H9 (cell line): ENCODE results near the gene SNX18. TPM values are rescaled to one million over a fixed set of nuclear protein-coding genes. Genes with fewer than 3 reads are reported as not detected.

ENCODE experiments used
- DNase-seq: peaks from one replicate; pipeline ENCODE4 v3.0.0-alpha.2; 2017
- H2AFZ ChIP-seq: one replicate; pipeline ENCODE4 v1.6.1; 2013; ENCODE audit warnings: mild to moderate bottlenecking, low read length, control low read depth, moderate library complexity
- H2AK5ac ChIP-seq: 2 replicates; pipeline ENCODE4 v1.6.1; 2013; ENCODE audit warnings: low read length, control low read depth, mixed read lengths; ENCODE audit not compliant: insufficient read length
- H2BK120ac ChIP-seq: one replicate; pipeline ENCODE4 v1.6.1; 2013; ENCODE audit warnings: low read depth, mild to moderate bottlenecking, low read length, control low read depth, inconsistent platforms; ENCODE audit not compliant: poor library complexity, severe bottlenecking
- H2BK12ac ChIP-seq: 2 replicates; pipeline ENCODE4 v1.6.1; 2013; ENCODE audit warnings: low read length, control low read depth, mixed read lengths, low read depth; ENCODE audit not compliant: insufficient read length
- H2BK15ac ChIP-seq: 2 replicates; pipeline ENCODE4 v1.6.1; 2013; ENCODE audit warnings: low read depth, low read length, control low read depth
- H2BK20ac ChIP-seq: one replicate; pipeline ENCODE4 v1.6.1; 2013; ENCODE audit warnings: low read depth, mild to moderate bottlenecking, low read length, control low read depth, inconsistent platforms; ENCODE audit not compliant: poor library complexity, severe bottlenecking
- H2BK5ac ChIP-seq: 2 replicates; pipeline ENCODE4 v1.6.1; 2013; ENCODE audit warnings: low read length, control low read depth, mixed read lengths; ENCODE audit not compliant: insufficient read length
- H3K14ac ChIP-seq: 2 replicates; pipeline ENCODE4 v1.6.1; 2013; ENCODE audit warnings: low read length, control low read depth; ENCODE audit not compliant: insufficient read depth
- H3K18ac ChIP-seq: 2 replicates; pipeline ENCODE4 v1.6.1; 2013; ENCODE audit warnings: low read depth, mild to moderate bottlenecking, mixed read lengths, low read length, control low read depth; ENCODE audit not compliant: insufficient read length
- H3K23ac ChIP-seq: 2 replicates; pipeline ENCODE4 v1.6.1; 2013; ENCODE audit warnings: low read length, control low read depth, mixed read lengths, low read depth; ENCODE audit not compliant: insufficient read length
- H3K23me2 ChIP-seq: 2 replicates; pipeline ENCODE4 v1.6.1; 2013; ENCODE audit warnings: low read depth, mild to moderate bottlenecking, mixed read lengths, low read length, control low read depth; ENCODE audit not compliant: insufficient read length, poor library complexity, severe bottlenecking
- H3K27ac ChIP-seq: 2 replicates; pipeline ENCODE4 v1.5.1; 2013; ENCODE audit warnings: low read length, control low read depth, mixed read lengths, low read depth; ENCODE audit not compliant: insufficient read length
- H3K27me3 ChIP-seq: 2 replicates; pipeline ENCODE4 v1.6.1; 2013; ENCODE audit warnings: low read length, control low read depth, inconsistent platforms; ENCODE audit not compliant: insufficient read depth
- H3K4ac ChIP-seq: 2 replicates; pipeline ENCODE4 v1.6.1; 2013; ENCODE audit warnings: low read depth, mild to moderate bottlenecking, control low read depth, inconsistent platforms, low read length, moderate library complexity
- H3K4me1 ChIP-seq: 2 replicates; pipeline ENCODE4 v1.6.1; 2013; ENCODE audit warnings: low read length, control low read depth, inconsistent platforms; ENCODE audit not compliant: insufficient read depth
- H3K4me2 ChIP-seq: 2 replicates; pipeline ENCODE4 v1.6.1; 2013; ENCODE audit warnings: low read length, control low read depth, mixed read lengths; ENCODE audit not compliant: insufficient read length, insufficient read depth
- H3K56ac ChIP-seq: 2 replicates; pipeline ENCODE4 v1.6.1; 2013; ENCODE audit warnings: low read depth, mild to moderate bottlenecking, mixed read lengths, low read length, control low read depth; ENCODE audit not compliant: insufficient read length
- H3K79me1 ChIP-seq: 2 replicates; pipeline ENCODE4 v1.6.1; 2013; ENCODE audit warnings: low read depth, mild to moderate bottlenecking, moderate library complexity, low read length, control low read depth, inconsistent platforms; ENCODE audit not compliant: insufficient read depth, poor library complexity, severe bottlenecking
- H3K79me2 ChIP-seq: 2 replicates; pipeline ENCODE4 v1.6.1; 2013; ENCODE audit warnings: low read length, control low read depth, inconsistent platforms; ENCODE audit not compliant: insufficient read depth
- H3K9ac ChIP-seq: 2 replicates; pipeline ENCODE4 v1.6.1; 2013; ENCODE audit warnings: low read length, control low read depth, mixed read lengths; ENCODE audit not compliant: insufficient read length; ENCODE audit errors: extremely low read depth
- H3K9me3 ChIP-seq: one replicate; pipeline ENCODE4 v1.6.1; 2013; ENCODE audit warnings: low read depth, low read length, inconsistent platforms; ENCODE audit not compliant: control insufficient read depth
- H3T11ph ChIP-seq: one replicate; pipeline ENCODE4 v1.6.1; 2013; ENCODE audit warnings: mild to moderate bottlenecking, low read length, control low read depth, inconsistent platforms
- H4K20me1 ChIP-seq: one replicate; pipeline ENCODE4 v1.6.1; 2013; ENCODE audit not compliant: control insufficient read depth, insufficient read length, insufficient read depth
- H4K5ac ChIP-seq: 2 replicates; pipeline ENCODE4 v1.6.1; 2013; ENCODE audit warnings: low read depth, mild to moderate bottlenecking, mixed read lengths, low read length, control low read depth; ENCODE audit not compliant: insufficient read length
- H4K8ac ChIP-seq: replicated peaks from 2 replicates; pipeline ENCODE4 v1.6.1; 2013; ENCODE audit warnings: low read length, control low read depth, mixed read lengths, low read depth; ENCODE audit not compliant: insufficient read length
- H4K91ac ChIP-seq: 2 replicates; pipeline ENCODE4 v1.6.1; 2013; ENCODE audit warnings: low read depth, mild to moderate bottlenecking, moderate library complexity, mixed read lengths, low read length, control low read depth; ENCODE audit not compliant: insufficient read length
- H3K27ac Mint-ChIP-seq, 3 experiments: 2 replicates in 2 of 3; 3 replicates in 1 of 3; pipeline ENCODE4 v1.8.0; 2020 to 2021; ENCODE audit warnings: mixed read lengths in 3 of 3, mild to moderate bottlenecking in 1 of 3, moderate library complexity in 1 of 3
- H3K27me3 Mint-ChIP-seq: 2 replicates; pipeline ENCODE4 v1.8.0; 2021; ENCODE audit warnings: low read depth, mild to moderate bottlenecking, moderate library complexity, mixed read lengths
- H3K36me3 Mint-ChIP-seq, 3 experiments: 2 replicates in 2 of 3; 3 replicates in 1 of 3; pipeline ENCODE4 v1.8.0; 2020 to 2021; ENCODE audit warnings: low read depth in 3 of 3, mixed read lengths in 3 of 3; ENCODE audit not compliant: insufficient read depth in 1 of 3
- H3K4me1 Mint-ChIP-seq, 2 experiments: 2 replicates each; pipeline ENCODE4 v1.8.0; 2020; ENCODE audit warnings: mixed read lengths in 2 of 2
- H3K4me3 Mint-ChIP-seq, 2 experiments: 2 replicates in 1 of 2; 3 replicates in 1 of 2; pipeline ENCODE4 v1.8.0; 2020 to 2021; ENCODE audit warnings: mild to moderate bottlenecking in 2 of 2, mixed read lengths in 2 of 2, moderate library complexity in 1 of 2
- H3K9me3 Mint-ChIP-seq, 2 experiments: 2 replicates in 1 of 2; 3 replicates in 1 of 2; pipeline ENCODE4 v1.8.0; 2020; ENCODE audit warnings: mild to moderate bottlenecking in 2 of 2, mixed read lengths in 2 of 2, moderate library complexity in 1 of 2
- WGBS: extraction: QIAGEN DNeasy Blood & Tissue Kit; methylation state at CpG from one replicate; pipeline ENCODE4 v1.1.7; 2013; ENCODE audit warnings: missing lambda C conversion rate, low lambda C conversion rate, mixed read lengths; ENCODE audit not compliant: insufficient read length; ENCODE audit errors: extremely low coverage; 5-methylcytosine and 5-hydroxymethylcytosine counted together
- total RNA-seq: library from RNA; stranded (reverse); gene quantifications from 2 replicates; pipeline ENCODE4 v1.2.1, GENCODE V29; 2021
- TF ChIP-seq, protein P1 (sequence below): fragments of 200-600 bp; sonication (generic); conservative IDR thresholded peaks from 3 replicates; pipeline ENCODE4 v1.8.0; 2021; ENCODE audit warnings: antibody characterized with exemption, mild to moderate bottlenecking

The SNX18 gene
- total RNA-seq, 1 experiment from 2014 or later, result 17.2 TPM

- H3K4me1 ChIP-seq, result no peaks in the 10 kb centered on the region
- no peaks in the 10 kb centered on the region for H3K27me3 ChIP-seq
- H4K20me1 ChIP-seq, result no peaks in the 10 kb centered on the region
- no CpG with 5 or more reads among the region's 2 CpGs for WGBS
- no peak overlapping the region for H3K23ac ChIP-seq
- H2AK5ac ChIP-seq, result no peak overlapping the region
- H4K5ac ChIP-seq, result no peak overlapping the region
- H3K9me3 Mint-ChIP-seq, result no peaks in the 10 kb centered on the region
- no peak overlapping the region for H3K27ac Mint-ChIP-seq
- H2BK5ac ChIP-seq, result no peak overlapping the region
- no peak overlapping the region for H2BK20ac ChIP-seq
- no peak overlapping the region for H2BK120ac ChIP-seq
- H3T11ph ChIP-seq, result no peak overlapping the region
- no peak for DNase-seq
- no peak overlapping the region for H3K27ac ChIP-seq
- no peak overlapping the region for H3K9ac ChIP-seq
- H3K4me3 Mint-ChIP-seq, result no peak overlapping the region
- H2BK12ac ChIP-seq, result no peak overlapping the region
- no peaks in the 10 kb centered on the region for H3K4me1 Mint-ChIP-seq
- no peak overlapping the region for H4K91ac ChIP-seq
- H3K79me2 ChIP-seq, result no peaks in the 10 kb centered on the region
- H2AFZ ChIP-seq, result no peak overlapping the region
- H2BK15ac ChIP-seq, result no peak overlapping the region
- TF ChIP-seq, protein P1, sequence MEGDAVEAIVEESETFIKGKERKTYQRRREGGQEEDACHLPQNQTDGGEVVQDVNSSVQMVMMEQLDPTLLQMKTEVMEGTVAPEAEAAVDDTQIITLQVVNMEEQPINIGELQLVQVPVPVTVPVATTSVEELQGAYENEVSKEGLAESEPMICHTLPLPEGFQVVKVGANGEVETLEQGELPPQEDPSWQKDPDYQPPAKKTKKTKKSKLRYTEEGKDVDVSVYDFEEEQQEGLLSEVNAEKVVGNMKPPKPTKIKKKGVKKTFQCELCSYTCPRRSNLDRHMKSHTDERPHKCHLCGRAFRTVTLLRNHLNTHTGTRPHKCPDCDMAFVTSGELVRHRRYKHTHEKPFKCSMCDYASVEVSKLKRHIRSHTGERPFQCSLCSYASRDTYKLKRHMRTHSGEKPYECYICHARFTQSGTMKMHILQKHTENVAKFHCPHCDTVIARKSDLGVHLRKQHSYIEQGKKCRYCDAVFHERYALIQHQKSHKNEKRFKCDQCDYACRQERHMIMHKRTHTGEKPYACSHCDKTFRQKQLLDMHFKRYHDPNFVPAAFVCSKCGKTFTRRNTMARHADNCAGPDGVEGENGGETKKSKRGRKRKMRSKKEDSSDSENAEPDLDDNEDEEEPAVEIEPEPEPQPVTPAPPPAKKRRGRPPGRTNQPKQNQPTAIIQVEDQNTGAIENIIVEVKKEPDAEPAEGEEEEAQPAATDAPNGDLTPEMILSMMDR, result no peak
- H3K36me3 Mint-ChIP-seq, result no peaks in the 10 kb centered on the region; a peak in 1 of 7 replicates
- H3K56ac ChIP-seq, result no peak overlapping the region
- H3K79me1 ChIP-seq, result no peaks in the 10 kb centered on the region
- no peaks in the 10 kb centered on the region for H3K27me3 Mint-ChIP-seq
- no peaks in the 10 kb centered on the region for H3K23me2 ChIP-seq
- no peak overlapping the region for H3K18ac ChIP-seq
- H3K4ac ChIP-seq, result no peak overlapping the region
- no peaks in the 10 kb centered on the region for H3K9me3 ChIP-seq
- no peak overlapping the region for H4K8ac ChIP-seq
- no peak overlapping the region for H3K4me2 ChIP-seq
- H3K14ac ChIP-seq, result no peak overlapping the region
These were observed 31.0 kb downstream of the SNX18 start for GRCh38 chr5:54548565-54548964.
